Adrenal gland (tissue), 5 donors: ENCODE data around the gene KHDC4.

Source experiments
- POLR2A ChIP-seq, 2 donors: fragments of 450-650 bp; IDR thresholded peaks; one replicate each; pipeline ENCODE4 v1.6.1; 2017; ENCODE audit warnings: antibody characterized with exemption in 2 of 2, mild to moderate bottlenecking in 2 of 2, moderate library complexity in 1 of 2
- TF ChIP-seq, protein P1 (sequence below), 6 experiments: fragments of 450-650 bp in 4 of 6; fragments of 200-600 bp in 2 of 6; sonication (generic) in 1 of 6; IDR thresholded peaks; 1 replicate in 5 of 6; 2 replicates in 1 of 6; pipeline versions ENCODE4 v1.5.1 to v1.8.0; 2016 to 2021; ENCODE audit warnings: antibody characterized with exemption in 6 of 6, mild to moderate bottlenecking in 2 of 6, moderate library complexity in 1 of 6
- donor health status: DM: no; HTN: no; CAD: no.

DNA sequence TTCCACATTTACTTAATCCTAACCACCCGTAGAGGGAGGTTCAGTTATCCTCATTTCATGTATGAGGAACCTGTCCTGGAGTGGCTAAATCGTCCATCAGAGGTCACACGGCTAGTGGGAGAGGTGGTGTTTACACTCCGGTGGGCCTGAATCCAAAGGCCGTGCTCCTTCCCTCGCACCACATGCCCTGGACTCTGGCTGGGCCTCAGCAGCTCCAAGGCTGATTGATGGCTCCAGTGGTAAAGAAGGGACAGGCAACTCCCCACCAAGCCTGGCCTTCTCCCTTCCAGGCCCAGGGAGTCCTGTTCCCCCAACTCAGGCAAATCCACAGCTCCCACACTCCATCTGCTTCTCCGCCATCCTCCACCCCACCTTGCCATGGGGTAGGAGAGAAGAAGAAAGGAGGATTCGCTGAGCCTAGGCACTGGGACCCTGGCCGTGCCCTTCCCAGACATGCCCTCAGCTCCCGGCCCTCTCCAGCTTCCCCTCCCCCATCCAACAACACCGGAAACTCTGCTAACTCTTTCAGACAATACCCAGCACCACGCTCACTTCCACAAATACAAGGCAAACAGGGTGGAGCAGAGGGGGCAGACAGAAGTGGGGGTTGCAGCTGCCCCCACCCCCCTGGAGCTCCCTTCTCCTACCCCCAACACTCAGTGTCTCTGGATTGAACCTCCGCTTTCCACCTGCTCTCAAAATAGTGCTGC, 33.3 kb upstream of the KHDC4 start:
- TF ChIP-seq, protein P1, sequence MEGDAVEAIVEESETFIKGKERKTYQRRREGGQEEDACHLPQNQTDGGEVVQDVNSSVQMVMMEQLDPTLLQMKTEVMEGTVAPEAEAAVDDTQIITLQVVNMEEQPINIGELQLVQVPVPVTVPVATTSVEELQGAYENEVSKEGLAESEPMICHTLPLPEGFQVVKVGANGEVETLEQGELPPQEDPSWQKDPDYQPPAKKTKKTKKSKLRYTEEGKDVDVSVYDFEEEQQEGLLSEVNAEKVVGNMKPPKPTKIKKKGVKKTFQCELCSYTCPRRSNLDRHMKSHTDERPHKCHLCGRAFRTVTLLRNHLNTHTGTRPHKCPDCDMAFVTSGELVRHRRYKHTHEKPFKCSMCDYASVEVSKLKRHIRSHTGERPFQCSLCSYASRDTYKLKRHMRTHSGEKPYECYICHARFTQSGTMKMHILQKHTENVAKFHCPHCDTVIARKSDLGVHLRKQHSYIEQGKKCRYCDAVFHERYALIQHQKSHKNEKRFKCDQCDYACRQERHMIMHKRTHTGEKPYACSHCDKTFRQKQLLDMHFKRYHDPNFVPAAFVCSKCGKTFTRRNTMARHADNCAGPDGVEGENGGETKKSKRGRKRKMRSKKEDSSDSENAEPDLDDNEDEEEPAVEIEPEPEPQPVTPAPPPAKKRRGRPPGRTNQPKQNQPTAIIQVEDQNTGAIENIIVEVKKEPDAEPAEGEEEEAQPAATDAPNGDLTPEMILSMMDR (IDR thresholded peaks at IDR 0.05), result no peak
- TF ChIP-seq POLR2A (IDR thresholded peaks at IDR 0.05), result no peak
